HG03135 (cell line): ENCODE results near the gene WDR45B.

Experiments used
- ATAC-seq: cut with Tn5 transposase; IDR thresholded peaks from one replicate; pipeline ENCODE4 v1.9.1; 2021; ENCODE audit warnings: mild to moderate bottlenecking, moderate library complexity; ENCODE audit not compliant: unreplicated experiment

Gene WDR45B

GRCh38 chr17:82633343-82633742, 14.9 kb downstream of the WDR45B start:
- ATAC-seq = no peak

- no peak for ATAC-seq
These were observed 15.8 kb downstream of the WDR45B start for GRCh38 chr17:82632451-82632850.

- no peak for ATAC-seq
These were observed 16.7 kb downstream of the WDR45B start for GRCh38 chr17:82631544-82631943.

- no peak for ATAC-seq
These were observed 18.0 kb downstream of the WDR45B start for GRCh38 chr17:82630212-82630611.

GRCh38 chr17:82629748-82630147, 18.5 kb downstream of the WDR45B start:
- no peak for ATAC-seq

- ATAC-seq = no peak
These were observed 20.8 kb downstream of the WDR45B start for GRCh38 chr17:82627405-82627804.

GRCh38 chr17:82623707-82624106, 24.5 kb downstream of the WDR45B start:
- no peak for ATAC-seq

GRCh38 chr17:82619641-82620040, 28.6 kb downstream of the WDR45B start:
- ATAC-seq = no peak

GRCh38 chr17:82619211-82619610, 29.0 kb downstream of the WDR45B start:
- no peak for ATAC-seq

- ATAC-seq = no peak
These were observed 32.1 kb downstream of the WDR45B start for GRCh38 chr17:82616021-82616711.

- ATAC-seq = no peak
These were observed 32.9 kb downstream of the WDR45B start for GRCh38 chr17:82615084-82616020.

- ATAC-seq = no peak
These were observed 34.1 kb downstream of the WDR45B start for GRCh38 chr17:82614095-82614631.

GRCh38 chr17:82613283-82614094, 34.8 kb downstream of the WDR45B start:
- no peak for ATAC-seq

GRCh38 chr17:82611140-82612058, 36.8 kb downstream of the WDR45B start:
- no peak for ATAC-seq

- ATAC-seq = no peak
These were observed 38.6 kb downstream of the WDR45B start for GRCh38 chr17:82609655-82610054.

GRCh38 chr17:82608816-82609215, 39.4 kb downstream of the WDR45B start:
- no peak for ATAC-seq

- no peak for ATAC-seq
These were observed 42.2 kb downstream of the WDR45B start for GRCh38 chr17:82605939-82606600.

- ATAC-seq = no peak
These were observed 43.7 kb downstream of the WDR45B start for GRCh38 chr17:82604532-82604931.

- no peak for ATAC-seq
These were observed 44.2 kb downstream of the WDR45B start for GRCh38 chr17:82603981-82604448.
